Panc1 (cell line): ENCODE results near the gene TADA3.
"Not testable (repeated sequence)": the region's sequence is repeated elsewhere in the genome, so short reads cannot be mapped to it uniquely, and the experiment has no call there.

Experiments
- CTCF ChIP-seq: fragments of 450-650 bp; IDR thresholded peaks from 2 replicates; pipeline ENCODE4 v1.5.1; 2017; ENCODE audit warnings: mild to moderate bottlenecking
- POLR2AphosphoS5 ChIP-seq: IDR thresholded peaks from 2 replicates; pipeline ENCODE4 v1.6.1; 2012; ENCODE audit warnings: mild to moderate bottlenecking, low read depth, low read length, moderate library complexity
- SIN3A ChIP-seq: IDR thresholded peaks from 2 replicates; pipeline ENCODE4 v1.6.1; 2012; ENCODE audit warnings: low read depth, mild to moderate bottlenecking, low read length, moderate library complexity, borderline replicate concordance; ENCODE audit not compliant: insufficient read depth

- TF ChIP-seq CTCF, POLR2AphosphoS5, SIN3A: not testable (repeated sequence)
Measured at GRCh38 chr3:9771007-9771406, 21.3 kb downstream of the TADA3 start.
